ENCODE measurements around the gene ASB12.
"Not testable (repeated sequence)": the region's sequence is repeated elsewhere in the genome, so short reads cannot be mapped to it uniquely, and the experiment has no call there.

ASB12 gene

GRCh38 chrX:64230123-64230970 is at the start of gene ASB12:
Gene ASB12, minus strand, starts transcription at chrX:64230607. Its CDS starts 4,957 bp downstream, at chrX:64225650.
- in situ Hi-C loops (cut with MboI; ENCODE audit: low sequenced_read_pairs): no loop called here

- in situ Hi-C loops (cut with MboI; ENCODE audit: low sequenced_read_pairs): no loop called here
Measured at GRCh38 chrX:64265265-64265664, 34.9 kb upstream of the ASB12 start.

GRCh38 chrX:64229154-64229553 is 1.3 kb downstream of the ASB12 start:
- in situ Hi-C loops (cut with MboI; ENCODE audit: low sequenced_read_pairs): no loop called here

- in situ Hi-C loops (cut with MboI; ENCODE audit: low sequenced_read_pairs): no loop called here
Measured at GRCh38 chrX:64218023-64218422, 12.4 kb downstream of the ASB12 start.

- in situ Hi-C loops (cut with MboI; ENCODE audit: low sequenced_read_pairs): not testable (repeated sequence)
Measured at GRCh38 chrX:64213989-64214388, 16.4 kb downstream of the ASB12 start.

GRCh38 chrX:64206556-64207162 is 23.7 kb downstream of the ASB12 start:
- in situ Hi-C loops (cut with MboI; ENCODE audit: low sequenced_read_pairs): no loop called here

GRCh38 chrX:64205735-64206501 is 24.5 kb downstream of the ASB12 start:
- in situ Hi-C loops (cut with MboI; ENCODE audit: low sequenced_read_pairs): no loop called here

- in situ Hi-C loops (cut with MboI; ENCODE audit: low sequenced_read_pairs): no loop called here
Measured at GRCh38 chrX:64205441-64205734, 25.0 kb downstream of the ASB12 start, which contains the start of gene AMER1. Gene AMER1, minus strand, starts transcription at chrX:64205708. Its CDS starts 12,422 bp downstream, at chrX:64193286.

GRCh38 chrX:64204701-64205440 is 25.5 kb downstream of the ASB12 start:
- in situ Hi-C loops (cut with MboI; ENCODE audit: low sequenced_read_pairs): no loop called here

GRCh38 chrX:64204252-64204651 is 26.2 kb downstream of the ASB12 start:
- in situ Hi-C loops (cut with MboI; ENCODE audit: low sequenced_read_pairs): no loop called here

- in situ Hi-C loops (cut with MboI; ENCODE audit: low sequenced_read_pairs): no loop called here
Measured at GRCh38 chrX:64202808-64203325, 27.5 kb downstream of the ASB12 start.

GRCh38 chrX:64198036-64198435 is 32.4 kb downstream of the ASB12 start:
- in situ Hi-C loops (cut with MboI; ENCODE audit: low sequenced_read_pairs): no loop called here

- in situ Hi-C loops (cut with MboI; ENCODE audit: low sequenced_read_pairs): no loop called here
Measured at GRCh38 chrX:64196606-64197005, 33.8 kb downstream of the ASB12 start.

GRCh38 chrX:64195862-64196261 is 34.5 kb downstream of the ASB12 start:
- in situ Hi-C loops (cut with MboI; ENCODE audit: low sequenced_read_pairs): no loop called here

GRCh38 chrX:64192673-64193072 is 37.7 kb downstream of the ASB12 start:
- in situ Hi-C loops (cut with MboI; ENCODE audit: low sequenced_read_pairs): no loop called here

- in situ Hi-C loops (cut with MboI; ENCODE audit: low sequenced_read_pairs): no loop called here
Measured at GRCh38 chrX:64192040-64192439, 38.4 kb downstream of the ASB12 start.

- in situ Hi-C loops (cut with MboI; ENCODE audit: low sequenced_read_pairs): no loop called here
Measured at GRCh38 chrX:64191281-64192010, 39.0 kb downstream of the ASB12 start.

GRCh38 chrX:64190136-64190740 is 40.2 kb downstream of the ASB12 start:
- in situ Hi-C loops (cut with MboI; ENCODE audit: low sequenced_read_pairs): no loop called here

GRCh38 chrX:64188901-64189300 is 41.5 kb downstream of the ASB12 start:
- in situ Hi-C loops (cut with MboI; ENCODE audit: low sequenced_read_pairs): no loop called here

GRCh38 chrX:64187762-64188150 is 42.7 kb downstream of the ASB12 start:
- in situ Hi-C loops (cut with MboI; ENCODE audit: low sequenced_read_pairs): no loop called here

Data from HL-60/S4 (cell line).